Smooth muscle cell (in vitro differentiated cells): Measurements from ENCODE around the gene ERFE. TPM values are rescaled to one million over a fixed set of nuclear protein-coding genes. Genes with fewer than 3 reads are reported as not detected.

Experiments
- DNase-seq: peaks from one replicate; lab custom pipeline; 2025; ENCODE audit not compliant: unreplicated experiment; lab: John Stamatoyannopoulos, UW
- H2AFZ ChIP-seq: fragments of 200-600 bp; sonication (generic); 2 replicates; pipeline ENCODE4 v1.6.0; 2016; ENCODE audit warnings: antibody characterized with exemption, low read depth, mild to moderate bottlenecking
- H3F3A ChIP-seq: fragments of 200-600 bp; sonication (generic); 2 replicates; pipeline ENCODE4 v1.6.0; 2017; ENCODE audit warnings: antibody characterized with exemption, low read depth
- H3K27ac ChIP-seq: fragments of 200-600 bp; sonication (generic); 2 replicates; pipeline ENCODE4 v1.5.1; 2016; ENCODE audit warnings: low read depth, mild to moderate bottlenecking
- H3K27me3 ChIP-seq: fragments of 200-600 bp; sonication (generic); 2 replicates; pipeline ENCODE4 v1.6.1; 2016; ENCODE audit warnings: low read depth, mild to moderate bottlenecking
- H3K36me3 ChIP-seq: fragments of 200-600 bp; sonication (generic); 2 replicates; pipeline ENCODE4 v1.5.1; 2016; ENCODE audit warnings: low read depth
- H3K4me1 ChIP-seq: fragments of 200-600 bp; sonication (generic); 2 replicates; pipeline ENCODE4 v1.5.1; 2016; ENCODE audit warnings: low read depth
- H3K4me2 ChIP-seq: fragments of 200-600 bp; sonication (generic); 2 replicates; pipeline ENCODE4 v1.6.0; 2016; ENCODE audit warnings: mild to moderate bottlenecking
- H3K4me3 ChIP-seq: fragments of 200-600 bp; sonication (generic); 2 replicates; pipeline ENCODE4 v1.5.1; 2016; ENCODE audit warnings: mild to moderate bottlenecking
- H3K79me2 ChIP-seq: fragments of 200-600 bp; sonication (generic); 2 replicates; pipeline ENCODE4 v1.6.0; 2016; ENCODE audit warnings: low read depth, mild to moderate bottlenecking
- H3K9ac ChIP-seq: fragments of 200-600 bp; sonication (generic); 2 replicates; pipeline ENCODE4 v1.6.0; 2016; ENCODE audit warnings: low read depth
- H3K9me3 ChIP-seq: fragments of 200-600 bp; sonication (generic); replicated peaks from 2 replicates; pipeline ENCODE4 v1.5.1; 2016; ENCODE audit warnings: low read depth
- H4K20me1 ChIP-seq: fragments of 200-600 bp; sonication (generic); 2 replicates; pipeline ENCODE4 v1.6.0; 2016; ENCODE audit warnings: low read depth
- WGBS: methylation state at CpG from one replicate; pipeline ENCODE4 v1.1.7; 2016; ENCODE audit warnings: low lambda C conversion rate; 5-methylcytosine and 5-hydroxymethylcytosine counted together
- polyA plus RNA-seq: library from polyadenylated mRNA; unstranded; fragments of >200 nt; fragmentation: Nextera tagmentation; extraction: Ambion mirVana; gene quantifications from 2 replicates; pipeline ENCODE4 v1.2.1, GENCODE V29; 2016
- total RNA-seq: library from RNA; depleted of rRNA; stranded (reverse); fragments of >200 nt; gene quantifications from 2 replicates; pipeline ENCODE4 v1.2.3, GENCODE V29; 2014
- TF ChIP-seq, protein P1 (sequence below): fragments of 200-600 bp; sonication (generic); IDR thresholded peaks from 2 replicates; pipeline ENCODE4 v1.5.1; 2017; ENCODE audit warnings: borderline replicate concordance, mild to moderate bottlenecking, antibody characterized with exemption; ENCODE audit not compliant: insufficient read depth, poor library complexity, severe bottlenecking

Gene ERFE
- total and polyA plus RNA-seq, 2 experiments from 2014 or later = 2.4 TPM; not detected in 1

DNA sequence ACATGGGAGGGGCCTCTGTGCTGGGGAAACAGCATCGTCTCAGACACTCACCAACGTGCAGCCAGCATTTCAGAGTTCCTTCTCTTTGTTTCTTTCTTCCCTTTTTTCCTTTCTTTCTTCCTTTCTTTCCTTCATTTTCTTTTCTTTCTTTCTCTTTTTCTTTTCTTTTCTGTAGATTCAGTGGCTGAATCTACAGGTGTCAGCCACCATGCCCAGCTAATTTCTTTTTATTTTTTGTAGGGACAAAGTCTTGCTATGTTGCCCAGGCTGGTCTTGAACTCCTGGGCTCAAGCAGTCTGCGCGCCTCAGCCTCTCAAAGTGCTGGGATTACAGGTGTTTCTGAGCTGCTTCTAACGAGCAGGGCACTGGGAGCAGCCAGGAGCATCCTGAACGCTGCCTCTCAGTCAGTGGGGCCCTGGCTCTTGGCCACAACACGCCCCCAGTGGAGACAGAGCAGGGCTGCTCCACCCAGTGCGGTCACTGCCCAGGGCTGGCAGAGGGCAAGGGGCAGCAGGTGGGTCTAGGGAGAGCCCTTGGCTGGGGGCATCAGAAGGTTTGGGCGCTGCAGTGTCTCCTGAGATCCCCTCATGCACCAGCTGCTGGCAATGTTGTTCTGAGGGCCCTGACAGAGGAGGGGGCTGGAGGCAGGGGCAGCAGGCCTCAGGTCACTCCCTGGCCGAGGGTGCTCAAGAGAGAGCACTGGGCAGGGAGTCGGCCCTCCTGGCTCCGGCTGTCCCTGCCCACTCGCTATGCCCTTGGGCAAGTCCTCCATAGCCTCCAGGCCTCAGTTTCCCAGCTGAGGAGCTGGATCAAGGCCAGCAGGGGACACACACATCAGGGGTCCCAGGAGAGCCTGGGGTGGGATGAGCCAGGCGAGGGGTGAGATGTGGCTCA is 25.0 kb upstream of the ERFE start:
- H3K4me3 ChIP-seq = no peak overlapping the region
- H3K9me3 ChIP-seq = no peaks in the 10 kb centered on the region
- H4K20me1 ChIP-seq = no peaks in the 10 kb centered on the region
- no peaks in the 10 kb centered on the region for H3K4me1 ChIP-seq
- H2AFZ ChIP-seq = no peak overlapping the region
- H3K27ac ChIP-seq = no peak overlapping the region
- H3K4me2 ChIP-seq = no peak overlapping the region
- no peak for DNase-seq
- no peaks in the 10 kb centered on the region for H3K27me3 ChIP-seq
- no peaks in the 10 kb centered on the region for H3F3A ChIP-seq
- H3K79me2 ChIP-seq = no peaks in the 10 kb centered on the region
- TF ChIP-seq, protein P1, sequence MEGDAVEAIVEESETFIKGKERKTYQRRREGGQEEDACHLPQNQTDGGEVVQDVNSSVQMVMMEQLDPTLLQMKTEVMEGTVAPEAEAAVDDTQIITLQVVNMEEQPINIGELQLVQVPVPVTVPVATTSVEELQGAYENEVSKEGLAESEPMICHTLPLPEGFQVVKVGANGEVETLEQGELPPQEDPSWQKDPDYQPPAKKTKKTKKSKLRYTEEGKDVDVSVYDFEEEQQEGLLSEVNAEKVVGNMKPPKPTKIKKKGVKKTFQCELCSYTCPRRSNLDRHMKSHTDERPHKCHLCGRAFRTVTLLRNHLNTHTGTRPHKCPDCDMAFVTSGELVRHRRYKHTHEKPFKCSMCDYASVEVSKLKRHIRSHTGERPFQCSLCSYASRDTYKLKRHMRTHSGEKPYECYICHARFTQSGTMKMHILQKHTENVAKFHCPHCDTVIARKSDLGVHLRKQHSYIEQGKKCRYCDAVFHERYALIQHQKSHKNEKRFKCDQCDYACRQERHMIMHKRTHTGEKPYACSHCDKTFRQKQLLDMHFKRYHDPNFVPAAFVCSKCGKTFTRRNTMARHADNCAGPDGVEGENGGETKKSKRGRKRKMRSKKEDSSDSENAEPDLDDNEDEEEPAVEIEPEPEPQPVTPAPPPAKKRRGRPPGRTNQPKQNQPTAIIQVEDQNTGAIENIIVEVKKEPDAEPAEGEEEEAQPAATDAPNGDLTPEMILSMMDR = no peak
- 83% methylated on average over 14 of the region's 14 CpGs for WGBS
- no peaks in the 10 kb centered on the region for H3K36me3 ChIP-seq
- no peak overlapping the region for H3K9ac ChIP-seq

DNA sequence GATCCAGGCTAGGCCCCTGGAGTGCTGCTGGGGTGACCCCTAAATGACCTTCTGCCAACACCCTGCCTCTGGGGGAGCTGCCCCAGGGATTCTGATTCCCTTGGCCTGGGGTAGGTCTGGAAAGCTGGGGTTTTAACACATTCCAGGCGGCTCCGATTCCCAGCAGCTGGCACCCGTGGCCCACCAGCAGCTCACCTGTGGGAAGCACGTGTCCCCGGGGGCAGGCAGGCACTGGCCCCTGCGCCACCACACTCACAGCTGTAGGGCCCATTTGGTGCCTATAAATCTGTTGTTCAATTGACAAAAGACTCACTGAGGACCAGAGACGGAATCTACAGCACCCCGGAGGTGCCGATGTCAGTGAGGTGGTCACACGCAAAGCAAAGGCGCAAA is 24.4 kb upstream of the ERFE start:
- no peaks in the 10 kb centered on the region for H3K79me2 ChIP-seq
- no peak overlapping the region for H3K4me2 ChIP-seq
- no peaks in the 10 kb centered on the region for H3F3A ChIP-seq
- H4K20me1 ChIP-seq = no peaks in the 10 kb centered on the region
- no peaks in the 10 kb centered on the region for H3K4me1 ChIP-seq
- H3K27me3 ChIP-seq = no peaks in the 10 kb centered on the region
- DNase-seq = no peak
- H3K9ac ChIP-seq = no peak overlapping the region
- no peak overlapping the region for H2AFZ ChIP-seq
- H3K27ac ChIP-seq = no peak overlapping the region
- no peak overlapping the region for H3K4me3 ChIP-seq
- WGBS = 94% methylated on average over 11 of the region's 11 CpGs
- TF ChIP-seq, protein P1 = no peak
- H3K36me3 ChIP-seq = no peaks in the 10 kb centered on the region
- no peaks in the 10 kb centered on the region for H3K9me3 ChIP-seq

DNA sequence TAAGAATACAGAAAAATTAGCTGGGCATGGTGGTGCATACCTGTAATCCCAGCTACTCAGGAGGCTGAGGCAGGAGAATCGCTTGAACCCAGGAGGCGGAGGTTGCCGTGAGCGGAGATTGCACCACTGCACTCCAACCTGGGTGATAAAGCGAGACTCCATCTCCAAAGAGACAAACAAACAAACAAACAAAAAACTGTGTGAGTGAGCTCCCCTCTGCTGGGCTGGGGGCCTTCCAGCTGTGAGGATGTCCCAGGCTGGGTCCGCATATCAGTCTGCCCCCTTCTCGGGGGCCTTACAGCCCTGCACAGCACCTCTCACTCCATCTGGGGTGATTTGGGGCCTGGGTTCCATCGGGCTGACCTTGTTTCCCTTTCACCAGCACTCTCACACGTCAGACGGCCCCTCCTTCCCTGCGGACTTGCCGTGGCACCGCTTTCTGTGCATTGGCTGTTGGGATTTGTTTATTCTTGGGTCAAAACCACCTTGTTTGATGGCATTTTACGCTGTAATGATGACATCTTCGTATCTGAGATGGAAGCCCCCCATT is 23.1 kb upstream of the ERFE start:
- no peak overlapping the region for H3K4me3 ChIP-seq
- H3F3A ChIP-seq = no peaks in the 10 kb centered on the region
- H2AFZ ChIP-seq = no peak overlapping the region
- no peaks in the 10 kb centered on the region for H3K9me3 ChIP-seq
- no peaks in the 10 kb centered on the region for H3K79me2 ChIP-seq
- no peaks in the 10 kb centered on the region for H3K27me3 ChIP-seq
- WGBS = 92% methylated on average over 15 of the region's 15 CpGs
- no peak overlapping the region for H3K27ac ChIP-seq
- H3K4me1 ChIP-seq = no peaks in the 10 kb centered on the region
- H4K20me1 ChIP-seq = no peaks in the 10 kb centered on the region
- H3K36me3 ChIP-seq = no peaks in the 10 kb centered on the region
- H3K9ac ChIP-seq = no peak overlapping the region
- TF ChIP-seq, protein P1 = no peak
- no peak for DNase-seq
- H3K4me2 ChIP-seq = no peak overlapping the region
